Measurements from ENCODE around the gene ABCC4.

Gene ABCC4

DNA sequence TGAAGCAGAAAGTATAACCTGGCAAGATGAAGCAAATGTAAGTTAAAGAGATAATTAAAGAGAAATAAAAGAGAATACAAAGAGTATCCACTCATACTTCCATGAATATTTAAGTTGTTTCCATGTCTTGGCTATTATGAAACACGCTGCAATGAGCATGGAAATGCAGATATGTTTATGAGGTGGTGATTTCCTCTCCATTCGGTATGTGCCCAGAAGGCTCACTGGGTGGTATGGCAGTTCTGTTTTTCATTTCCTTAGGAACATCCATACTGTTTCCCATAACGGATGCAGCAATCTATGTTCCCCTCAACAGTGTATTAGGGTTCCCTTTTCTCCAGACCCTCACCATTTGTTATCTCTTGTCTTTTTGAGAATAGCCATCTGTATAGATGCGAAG is 316.3 kb downstream of the ABCC4 start:
- DNase-seq, result no peak

DNA sequence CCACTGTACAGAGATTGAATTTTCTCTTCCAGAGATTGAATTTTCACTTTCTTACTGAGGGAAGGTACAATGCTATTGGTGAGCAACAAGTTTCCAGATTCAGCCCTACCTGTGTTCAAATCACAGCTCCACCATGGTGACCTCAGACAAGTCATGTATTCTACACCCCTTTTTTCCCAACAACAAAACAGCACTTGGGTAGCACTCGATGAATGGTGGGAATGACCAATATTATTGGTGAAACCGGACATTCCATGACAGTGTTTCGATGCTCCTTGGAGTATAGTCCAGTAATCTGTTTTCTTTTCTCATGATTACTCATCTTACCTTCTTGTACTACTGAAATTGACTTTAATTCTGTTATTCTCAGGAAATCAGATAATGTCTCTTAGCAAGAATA is 322.7 kb downstream of the ABCC4 start:
- no peak for DNase-seq

DNA sequence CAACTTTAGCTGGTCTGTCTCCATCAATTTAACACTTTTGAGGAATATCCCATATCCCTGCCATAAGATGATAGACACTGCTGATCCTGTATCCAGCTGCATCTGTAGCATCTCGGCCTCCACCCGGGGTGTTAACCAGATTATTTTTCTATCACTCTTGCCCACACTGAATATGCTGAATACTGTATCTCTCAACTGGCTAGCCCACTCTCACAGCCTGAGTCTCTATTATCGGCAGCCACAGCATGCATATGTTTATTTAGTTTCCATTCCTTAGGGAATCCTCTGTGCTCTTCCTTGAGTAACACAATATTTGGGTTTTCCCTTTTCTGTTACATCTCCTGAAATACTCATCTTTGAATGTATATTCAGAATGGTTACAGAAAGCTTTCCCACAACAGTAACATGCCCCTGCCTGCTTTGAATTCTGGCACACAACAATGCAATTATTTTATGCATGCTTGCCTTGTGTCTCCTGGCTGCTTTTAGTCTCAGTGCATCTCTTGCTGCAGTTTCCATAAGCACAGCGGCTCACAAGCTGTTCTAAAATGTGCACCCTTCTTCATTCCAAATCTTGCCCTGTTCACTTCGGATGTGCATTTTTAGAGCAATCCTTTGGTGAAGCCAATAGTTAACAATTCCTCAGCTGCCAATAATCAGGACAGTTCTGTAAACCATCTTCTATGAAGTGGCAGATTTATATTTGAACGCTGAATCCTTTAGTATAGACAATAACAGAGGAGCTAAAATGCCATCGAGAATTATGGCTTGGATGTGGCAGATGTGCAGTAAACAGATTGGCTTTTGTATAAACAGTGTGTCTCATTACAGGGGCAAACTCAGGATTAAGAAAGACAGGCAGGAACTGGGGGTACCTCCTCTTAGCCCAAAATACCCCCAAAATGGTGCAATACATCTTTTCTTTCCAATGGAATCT is 327.0 kb downstream of the ABCC4 start:
- no peak for DNase-seq

DNA sequence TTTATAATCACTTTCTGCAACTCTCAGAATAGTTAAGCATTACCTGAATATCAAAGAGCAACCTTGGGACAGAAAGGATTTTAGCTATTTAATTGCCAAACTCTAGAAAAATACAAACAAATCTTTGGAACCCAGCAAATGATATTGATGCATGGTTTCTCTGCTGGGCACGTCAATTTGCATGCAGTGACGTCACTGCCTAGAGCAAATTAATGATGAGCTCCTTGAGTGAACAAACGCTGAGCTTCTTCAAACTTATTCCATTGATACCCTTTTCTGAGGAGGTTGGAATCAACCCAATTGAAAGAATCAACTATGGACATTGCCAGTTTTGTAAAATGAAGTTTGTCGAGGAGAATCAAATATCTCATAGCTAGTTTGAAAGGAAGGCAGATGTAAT is 329.0 kb downstream of the ABCC4 start:
- DNase-seq, result no peak
